HG03097 (cell line): ENCODE data around the gene LRRFIP1.

Experiments used
- ATAC-seq: cut with Tn5 transposase; IDR thresholded peaks from one replicate; pipeline ENCODE4 v1.9.1; 2021; ENCODE audit not compliant: unreplicated experiment, low FRiP score

LRRFIP1 gene

DNA sequence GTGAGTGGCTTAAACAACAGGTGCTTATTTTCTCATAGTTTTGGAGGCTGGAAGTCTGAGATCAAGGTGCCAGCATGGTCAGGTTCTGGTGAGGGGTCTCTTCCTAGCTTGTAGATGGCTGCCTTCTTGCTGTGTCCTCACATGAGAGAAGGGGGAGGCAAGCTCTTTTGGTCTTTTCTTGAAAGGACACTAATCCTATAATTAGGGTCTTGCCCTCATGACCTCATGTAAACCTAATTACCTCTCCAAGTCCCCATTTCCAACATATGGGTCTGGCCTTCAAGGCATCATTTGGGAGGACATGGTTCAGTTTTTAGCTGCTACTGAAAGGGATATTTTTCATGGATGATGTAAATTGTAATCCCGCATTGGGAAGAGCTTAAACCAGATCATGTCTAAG is 189.1 kb downstream of the LRRFIP1 start:
- ATAC-seq, result no peak

GRCh38 chr2:237818066-237818473 is 190.7 kb downstream of the LRRFIP1 start:
- ATAC-seq, result no peak

GRCh38 chr2:237819231-237819630 is 191.8 kb downstream of the LRRFIP1 start:
- no peak for ATAC-seq

GRCh38 chr2:237820421-237820820 is 193.0 kb downstream of the LRRFIP1 start:
- no peak for ATAC-seq

DNA sequence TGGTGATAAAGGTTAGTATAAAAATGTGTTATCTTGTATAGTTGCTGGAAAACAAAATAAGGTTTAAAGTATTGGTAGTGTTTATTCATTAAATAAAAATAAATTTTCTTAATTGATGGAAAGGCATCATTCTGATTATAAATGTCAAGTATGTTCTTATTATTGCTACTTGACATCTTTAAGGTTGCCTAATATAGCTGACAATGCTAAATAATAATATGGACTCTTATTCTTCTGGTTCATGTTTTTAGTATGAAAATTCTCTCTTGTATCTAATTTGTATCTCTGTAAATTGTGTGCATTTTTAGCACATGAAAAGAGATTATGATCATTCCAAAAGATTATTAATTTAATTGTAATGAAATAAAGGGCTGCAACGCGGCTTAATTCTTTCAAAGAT is 196.2 kb downstream of the LRRFIP1 start:
- ATAC-seq, result no peak

GRCh38 chr2:237824085-237824484 is 196.7 kb downstream of the LRRFIP1 start:
- ATAC-seq, result no peak

GRCh38 chr2:237827421-237827987 is 200.1 kb downstream of the LRRFIP1 start:
- no peak for ATAC-seq
